ENCODE measurements around the gene WWOX. TPM values are rescaled to one million over a fixed set of nuclear protein-coding genes. Genes with fewer than 3 reads are reported as not detected.

Gene WWOX
- total and polyA plus RNA-seq, 4 donors, result 5.4 to 61.5 (median 18.4) TPM

DNA sequence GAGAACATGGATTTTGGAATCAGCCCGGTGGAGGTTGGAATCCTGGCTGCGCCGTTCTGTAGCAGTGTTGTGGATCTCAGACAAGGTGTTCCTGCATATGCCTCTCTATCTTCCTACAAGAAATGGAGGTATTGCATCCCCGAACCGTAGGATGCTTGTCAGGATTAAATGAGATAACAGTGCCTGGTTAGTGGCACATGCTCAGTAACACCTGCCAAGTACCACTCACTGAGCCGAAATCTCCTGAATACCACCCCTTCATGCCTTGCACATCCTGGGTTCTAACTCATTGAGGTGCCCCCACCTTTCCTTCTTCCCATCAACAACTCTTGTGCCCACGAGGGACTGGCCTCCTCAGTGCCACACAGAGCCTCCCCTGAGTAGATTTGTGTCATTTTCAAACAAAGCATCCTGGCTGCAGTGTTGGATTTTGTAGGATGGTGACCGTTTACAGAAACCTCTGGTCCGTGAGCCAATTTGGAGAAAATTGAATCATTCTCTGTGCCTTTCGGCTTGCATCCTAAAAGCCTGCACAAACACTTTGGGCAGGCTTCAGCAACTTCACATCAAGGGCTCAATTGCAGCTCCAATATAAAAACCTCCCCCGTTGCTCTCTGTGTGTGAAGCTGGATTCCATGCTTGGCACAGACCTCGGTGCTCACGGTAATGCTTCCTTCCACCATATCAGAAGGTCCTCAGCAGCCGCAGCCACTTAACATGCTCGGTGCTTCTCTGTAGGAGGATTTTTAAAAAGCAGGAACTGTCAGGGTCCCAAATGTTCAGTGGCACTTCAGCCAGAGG lies 84.2 kb downstream of the WWOX start:
- Histone ChIP-seq H3K4me1 (ENCODE audit: control insufficient read depth in 5 of 5, insufficient read depth in 5 of 5, low read length in 5 of 5) (peaks cover 0 to 24% (median 13%) of the 10 kb centered on the region in 5 donors), H3K4me3 (no peak overlapping the region), H3K9me3 (ENCODE audit: control insufficient read depth in 4 of 4, insufficient read depth in 3 of 4, low read length in 3 of 4) (no peaks in the 10 kb centered on the region), H3K36me3 (ENCODE audit: control insufficient read depth in 4 of 4, insufficient read depth in 4 of 4, low read length in 4 of 4) (no peaks in the 10 kb centered on the region), H3K27ac (ENCODE audit: low read depth in 1 of 2, low read length in 1 of 2) (no peak overlapping the region), H3K27me3 (ENCODE audit: control insufficient read depth in 3 of 3, insufficient read depth in 3 of 3, low read length in 2 of 3) (no peaks in the 10 kb centered on the region), H3K9ac (ENCODE audit: insufficient read depth in 1 of 2, low read length in 2 of 2) (peak overlapping the region in 1 of 2 donors; percentile 65)
- DNase-seq (peak; percentile 48 to 67 (median 66)), ATAC-seq (ENCODE audit: insufficient read depth, low FRiP score) (no peak)
- TF ChIP-seq, protein P1, sequence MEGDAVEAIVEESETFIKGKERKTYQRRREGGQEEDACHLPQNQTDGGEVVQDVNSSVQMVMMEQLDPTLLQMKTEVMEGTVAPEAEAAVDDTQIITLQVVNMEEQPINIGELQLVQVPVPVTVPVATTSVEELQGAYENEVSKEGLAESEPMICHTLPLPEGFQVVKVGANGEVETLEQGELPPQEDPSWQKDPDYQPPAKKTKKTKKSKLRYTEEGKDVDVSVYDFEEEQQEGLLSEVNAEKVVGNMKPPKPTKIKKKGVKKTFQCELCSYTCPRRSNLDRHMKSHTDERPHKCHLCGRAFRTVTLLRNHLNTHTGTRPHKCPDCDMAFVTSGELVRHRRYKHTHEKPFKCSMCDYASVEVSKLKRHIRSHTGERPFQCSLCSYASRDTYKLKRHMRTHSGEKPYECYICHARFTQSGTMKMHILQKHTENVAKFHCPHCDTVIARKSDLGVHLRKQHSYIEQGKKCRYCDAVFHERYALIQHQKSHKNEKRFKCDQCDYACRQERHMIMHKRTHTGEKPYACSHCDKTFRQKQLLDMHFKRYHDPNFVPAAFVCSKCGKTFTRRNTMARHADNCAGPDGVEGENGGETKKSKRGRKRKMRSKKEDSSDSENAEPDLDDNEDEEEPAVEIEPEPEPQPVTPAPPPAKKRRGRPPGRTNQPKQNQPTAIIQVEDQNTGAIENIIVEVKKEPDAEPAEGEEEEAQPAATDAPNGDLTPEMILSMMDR (IDR thresholded peaks at IDR 0.05; ENCODE audit: control extremely low read depth, extremely low read depth), result no peak
- 73 to 78% methylated on average over 15 of the region's 15 CpGs for WGBS, 2 donors

- peaks cover 0 to 24% (median 13%) of the 10 kb centered on the region in 5 donors for H3K4me1 ChIP-seq (ENCODE audit: control insufficient read depth in 5 of 5, insufficient read depth in 5 of 5, low read length in 5 of 5)
- ATAC-seq (ENCODE audit: insufficient read depth, low FRiP score) (no peak), DNase-seq (peak; percentile 30 to 89 (median 86))
- WGBS, 2 donors, result 55 to 72% methylated on average over 13 of the region's 13 CpGs
- no peak overlapping the region for H3K27ac ChIP-seq (ENCODE audit: low read depth in 1 of 2, low read length in 1 of 2)
- H3K9ac ChIP-seq (ENCODE audit: insufficient read depth in 1 of 2, low read length in 2 of 2), result peak overlapping the region in 1 of 2 donors; percentile 65
- H3K27me3 ChIP-seq (ENCODE audit: control insufficient read depth in 3 of 3, insufficient read depth in 3 of 3, low read length in 2 of 3), result no peaks in the 10 kb centered on the region
- H3K4me3 ChIP-seq, result no peak overlapping the region
- no peaks in the 10 kb centered on the region for H3K9me3 ChIP-seq (ENCODE audit: control insufficient read depth in 4 of 4, insufficient read depth in 3 of 4, low read length in 3 of 4)
- no peaks in the 10 kb centered on the region for H3K36me3 ChIP-seq (ENCODE audit: control insufficient read depth in 4 of 4, insufficient read depth in 4 of 4, low read length in 4 of 4)
- TF ChIP-seq, protein P1 (IDR thresholded peaks at IDR 0.05; ENCODE audit: control extremely low read depth, extremely low read depth), result no peak
These were observed 85.1 kb downstream of the WWOX start for GRCh38 chr16:78184238-78185183.

- peaks cover 0 to 19% (median 7%) of the 10 kb centered on the region in 5 donors for H3K4me1 ChIP-seq (ENCODE audit: control insufficient read depth in 5 of 5, insufficient read depth in 5 of 5, low read length in 5 of 5)
- H3K4me3 ChIP-seq, result no peak overlapping the region
- no peaks in the 10 kb centered on the region for H3K27me3 ChIP-seq (ENCODE audit: control insufficient read depth in 3 of 3, insufficient read depth in 3 of 3, low read length in 2 of 3)
- H3K9ac ChIP-seq (ENCODE audit: insufficient read depth in 1 of 2, low read length in 2 of 2), result no peak overlapping the region
- H3K9me3 ChIP-seq (ENCODE audit: control insufficient read depth in 4 of 4, insufficient read depth in 3 of 4, low read length in 3 of 4), result peaks cover 0 to 2% (median 0%) of the 10 kb centered on the region in 4 donors
- TF ChIP-seq, protein P1 (IDR thresholded peaks at IDR 0.05; ENCODE audit: control extremely low read depth, extremely low read depth), result no peak
- DNase-seq (no peak), ATAC-seq (ENCODE audit: insufficient read depth, low FRiP score) (no peak)
- no peaks in the 10 kb centered on the region for H3K36me3 ChIP-seq (ENCODE audit: control insufficient read depth in 4 of 4, insufficient read depth in 4 of 4, low read length in 4 of 4)
- 81 to 87% methylated on average over 7 of the region's 7 CpGs for WGBS, 2 donors
- no peak overlapping the region for H3K27ac ChIP-seq (ENCODE audit: low read depth in 1 of 2, low read length in 1 of 2)
These were observed 89.7 kb downstream of the WWOX start for GRCh38 chr16:78189121-78189520.
